ENCODE measurements around the gene MRPL17.

MRPL17 gene

DNA sequence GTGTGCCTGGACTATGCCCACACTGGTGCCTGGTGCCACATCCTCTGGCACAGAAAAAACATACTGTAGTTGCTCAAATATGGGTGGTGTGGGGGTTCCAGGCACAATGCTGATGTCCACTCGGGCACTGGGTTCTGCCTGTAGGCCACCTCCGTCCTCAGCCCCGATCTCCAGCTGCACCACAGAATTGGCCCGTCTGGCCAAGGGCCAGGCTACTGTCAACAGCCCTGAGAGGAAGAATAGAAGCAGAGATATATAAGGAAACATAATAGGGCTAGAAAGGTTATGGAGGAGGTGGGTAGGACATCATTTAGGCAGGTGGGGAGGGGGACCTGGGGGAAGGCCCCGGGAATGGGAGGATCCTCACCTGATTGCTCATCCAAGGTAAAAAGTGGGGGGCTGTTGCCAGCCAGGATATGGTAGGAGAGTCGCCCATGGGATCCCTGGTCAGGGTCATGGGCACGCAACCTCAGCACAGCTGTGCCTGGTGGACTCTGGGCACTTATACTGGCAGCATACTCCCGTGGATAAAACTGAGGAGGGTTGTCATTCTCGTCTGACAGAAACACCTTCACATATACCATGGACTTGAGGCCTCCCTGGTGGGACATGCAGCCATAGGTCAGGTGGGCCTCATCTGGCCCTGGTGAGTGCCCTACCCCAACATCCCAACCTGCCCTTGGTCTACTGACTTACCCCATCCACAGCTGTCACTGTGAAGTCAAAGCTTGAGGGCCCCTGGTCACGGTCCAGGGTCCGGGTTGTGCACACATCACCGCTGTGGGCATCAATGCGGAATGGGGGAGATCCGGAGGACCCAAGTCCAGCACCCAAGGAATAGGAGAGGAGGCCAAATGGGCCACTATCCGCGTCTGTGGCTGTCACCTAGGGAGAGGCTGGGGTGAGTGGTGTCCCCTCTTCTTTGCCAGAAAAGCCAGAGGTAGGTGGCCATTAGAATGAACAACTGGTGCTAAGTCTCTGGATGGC is 49.4 kb downstream of the MRPL17 start:
- DNase-seq (ENCODE audit: low read depth in 1 of 2, low spot score in 1 of 2), result no peak

DNA sequence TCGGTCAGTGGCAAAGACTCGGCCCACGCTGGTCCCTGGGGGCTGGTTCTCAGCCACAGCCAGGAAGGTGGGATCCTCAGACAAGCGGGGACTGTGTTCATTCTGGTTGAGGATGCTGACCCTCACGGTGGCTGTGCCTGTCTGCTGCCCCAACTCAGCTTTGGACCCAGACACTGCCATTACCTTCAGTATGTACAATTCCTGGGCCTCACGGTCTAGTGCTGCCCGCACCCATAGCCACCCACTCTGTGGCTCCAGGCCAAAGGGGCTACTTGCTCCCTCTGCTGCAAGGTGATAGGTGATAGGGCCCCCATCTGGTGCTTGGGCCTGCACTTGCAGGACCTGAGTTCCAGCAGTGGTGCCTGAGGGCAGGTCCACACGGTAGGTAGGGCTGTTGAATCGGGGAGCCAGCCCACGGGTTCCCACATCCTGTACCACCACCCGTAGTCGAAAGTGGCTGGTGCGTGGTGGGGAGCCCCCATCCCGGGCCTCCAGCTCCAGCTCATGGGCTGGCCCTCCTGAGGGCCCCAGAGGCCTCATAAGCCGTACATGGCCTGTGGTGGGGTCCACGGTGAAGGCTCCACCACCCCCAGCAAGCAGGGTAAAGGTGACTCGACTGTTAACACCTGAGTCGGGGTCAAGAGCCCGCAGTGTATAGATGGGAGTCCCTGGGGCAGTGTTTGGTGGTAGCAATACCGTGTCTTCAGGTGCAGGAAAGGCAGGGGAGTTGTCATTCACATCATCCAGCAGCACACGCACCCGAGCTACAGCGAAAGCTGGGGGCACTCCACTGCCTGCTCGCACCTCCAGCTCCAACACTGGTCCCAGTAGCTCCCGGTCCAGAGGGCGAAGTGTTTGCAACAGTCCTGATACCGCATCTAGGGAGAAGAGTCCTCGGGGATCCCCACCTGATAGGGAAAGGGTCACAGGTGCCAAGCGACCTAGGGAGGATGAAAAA is 50.7 kb downstream of the MRPL17 start:
- no peak for DNase-seq (ENCODE audit: low read depth in 1 of 2, low spot score in 1 of 2)

DNA sequence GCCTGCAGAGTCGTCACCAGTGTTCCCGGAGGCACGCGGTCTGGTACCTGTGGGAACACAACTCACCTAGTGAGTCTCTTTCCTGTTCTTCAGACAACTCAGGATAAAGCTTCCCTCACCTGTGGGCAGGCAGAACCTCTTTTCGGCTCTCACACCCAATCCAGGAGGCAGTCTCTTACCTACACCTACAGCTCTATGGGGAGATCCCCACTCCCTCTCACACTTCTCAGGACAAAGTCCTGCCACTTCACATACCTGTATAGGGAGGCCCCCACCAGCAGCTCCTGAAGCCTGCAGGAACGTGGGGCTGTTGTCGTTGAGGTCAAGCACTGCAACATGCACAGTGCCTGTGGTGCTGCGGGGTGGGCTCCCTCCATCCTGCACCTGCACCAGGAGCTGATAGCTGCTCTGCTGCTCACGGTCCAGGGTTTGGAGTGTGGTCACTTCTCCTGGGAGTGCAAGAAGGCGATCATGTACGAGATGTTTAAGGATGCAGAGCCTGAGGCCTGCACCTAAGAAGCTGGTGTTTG is 51.7 kb downstream of the MRPL17 start:
- no peak for DNase-seq (ENCODE audit: low read depth in 1 of 2, low spot score in 1 of 2)

DNA sequence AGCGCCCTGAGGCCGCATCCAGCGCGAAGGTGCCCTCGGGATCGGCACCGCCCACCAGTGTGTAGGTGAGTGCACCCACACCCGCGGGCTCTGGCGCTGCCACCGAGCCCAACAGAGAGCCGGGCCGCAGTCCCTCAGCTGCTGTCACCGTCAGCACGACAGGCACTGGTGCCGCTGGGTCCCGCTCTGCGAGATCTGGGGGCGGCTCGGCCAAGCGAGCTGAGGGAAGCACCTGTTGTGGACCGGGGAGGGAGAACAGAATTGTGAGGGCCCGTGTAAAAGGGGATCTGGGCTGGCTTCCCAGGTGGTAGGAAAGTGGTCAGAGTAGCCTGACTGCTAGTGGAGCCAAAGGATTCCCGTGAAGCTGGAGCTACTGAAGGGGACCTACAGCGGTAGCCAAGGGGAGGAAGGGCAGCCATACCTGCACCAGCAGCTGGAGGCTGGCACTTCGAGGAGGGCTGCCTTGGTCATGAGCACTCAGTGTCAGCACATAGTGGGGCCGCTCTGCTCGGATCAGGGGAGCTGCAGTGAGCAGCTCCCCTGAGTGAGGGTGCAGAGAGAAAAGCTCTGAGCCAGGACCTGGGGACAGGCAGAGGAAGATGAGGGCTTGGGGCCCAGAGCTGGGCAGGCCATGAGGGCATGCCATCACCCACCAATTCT is 52.4 kb downstream of the MRPL17 start:
- DNase-seq (ENCODE audit: low read depth in 1 of 2, low spot score in 1 of 2), result no peak
